ENCODE measurements around the gene PPP1R13L. TPM values are rescaled to one million over a fixed set of nuclear protein-coding genes. Genes with fewer than 3 reads are reported as not detected.

The PPP1R13L gene
- total and polyA plus RNA-seq, 12 donors, result 85.2 to 265 (median 166) TPM

DNA sequence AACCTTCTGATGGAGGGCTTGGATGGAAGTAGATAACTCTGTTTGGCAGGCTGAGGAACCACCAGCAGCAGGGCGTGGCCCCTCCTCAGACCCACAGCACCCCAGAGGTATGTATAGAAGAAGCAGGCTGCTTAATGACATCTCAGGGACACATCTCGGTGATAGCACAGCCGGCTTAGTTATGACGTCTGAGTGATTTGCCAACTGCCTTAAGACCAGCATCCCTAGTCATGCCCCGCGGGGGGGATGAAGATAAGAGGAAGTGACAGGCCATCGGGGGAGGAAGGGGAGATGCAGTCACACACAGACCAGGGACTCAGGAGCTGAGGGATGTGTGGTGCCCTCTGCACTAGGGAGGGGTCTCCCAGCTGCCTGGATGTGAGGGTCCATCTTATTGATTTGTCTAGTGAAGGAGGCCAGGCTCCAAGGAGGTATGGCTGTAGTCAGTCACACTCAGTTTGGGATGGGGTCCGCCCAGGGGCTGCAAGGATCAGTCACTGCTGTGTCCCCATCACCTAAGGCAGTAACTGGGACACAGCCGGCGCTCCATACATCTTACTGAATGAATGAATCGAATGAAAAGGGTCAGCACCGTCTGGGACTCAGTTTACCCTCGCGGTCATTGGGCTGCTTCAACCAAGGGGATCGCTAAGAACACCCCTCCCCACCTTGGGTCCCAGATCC, 38.1 kb upstream of the PPP1R13L start:
- Histone ChIP-seq H3K4me3 (peak overlapping the region in 9 of 10 donors; percentile 27 to 58 (median 49)), H3K9me3 (no peaks in the 10 kb centered on the region), H3K27ac (peak overlapping the region in 9 of 10 donors; percentile 76 to 96 (median 89)), H3K4me1 (peaks cover 0 to 49% (median 33%) of the 10 kb centered on the region in 9 donors), H3K27me3 (no peaks in the 10 kb centered on the region), H3K36me3 (no peaks in the 10 kb centered on the region)
- TF ChIP-seq, protein P1, sequence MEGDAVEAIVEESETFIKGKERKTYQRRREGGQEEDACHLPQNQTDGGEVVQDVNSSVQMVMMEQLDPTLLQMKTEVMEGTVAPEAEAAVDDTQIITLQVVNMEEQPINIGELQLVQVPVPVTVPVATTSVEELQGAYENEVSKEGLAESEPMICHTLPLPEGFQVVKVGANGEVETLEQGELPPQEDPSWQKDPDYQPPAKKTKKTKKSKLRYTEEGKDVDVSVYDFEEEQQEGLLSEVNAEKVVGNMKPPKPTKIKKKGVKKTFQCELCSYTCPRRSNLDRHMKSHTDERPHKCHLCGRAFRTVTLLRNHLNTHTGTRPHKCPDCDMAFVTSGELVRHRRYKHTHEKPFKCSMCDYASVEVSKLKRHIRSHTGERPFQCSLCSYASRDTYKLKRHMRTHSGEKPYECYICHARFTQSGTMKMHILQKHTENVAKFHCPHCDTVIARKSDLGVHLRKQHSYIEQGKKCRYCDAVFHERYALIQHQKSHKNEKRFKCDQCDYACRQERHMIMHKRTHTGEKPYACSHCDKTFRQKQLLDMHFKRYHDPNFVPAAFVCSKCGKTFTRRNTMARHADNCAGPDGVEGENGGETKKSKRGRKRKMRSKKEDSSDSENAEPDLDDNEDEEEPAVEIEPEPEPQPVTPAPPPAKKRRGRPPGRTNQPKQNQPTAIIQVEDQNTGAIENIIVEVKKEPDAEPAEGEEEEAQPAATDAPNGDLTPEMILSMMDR (IDR thresholded peaks at IDR 0.05), result no peak
- DNase-seq (peak in 1 of 2 donors; percentile 50), ATAC-seq (peak in 3 of 8 donors; percentile 0 to 4 (median 1))
- intact Hi-C loops (cut with DNase I), result loop anchor here in 2 of 10 donors (2.0 to 10.0 kb wide), 3 partner anchors 26 to 202 kb away; partner anchors contain the start of gene GPR4 (in 1 of the 2)
- 11 to 13% methylated on average over 15 of the region's 15 CpGs for WGBS, 2 donors

DNA sequence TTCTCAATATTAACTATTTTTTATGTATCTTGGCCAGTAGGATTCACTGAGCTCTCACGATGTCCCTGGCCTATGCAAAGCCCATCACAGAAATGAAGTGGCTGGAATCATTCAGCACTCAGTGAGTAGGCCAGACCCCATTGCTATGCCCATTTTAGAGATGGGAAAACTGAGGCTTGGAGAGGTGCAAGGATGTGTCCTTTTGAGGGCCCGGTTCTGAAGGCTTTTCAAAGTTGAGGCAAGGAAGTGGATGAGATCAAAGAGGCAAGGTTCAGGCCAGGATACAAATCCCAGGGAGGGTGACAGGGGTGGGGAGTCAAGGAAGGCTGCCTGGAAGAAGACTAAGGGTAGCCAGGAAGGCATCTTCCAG, 37.5 kb upstream of the PPP1R13L start:
- ATAC-seq (no peak), DNase-seq (no peak)
- H3K9me3 ChIP-seq, result no peaks in the 10 kb centered on the region
- H3K27ac ChIP-seq, result peak overlapping the region in 9 of 10 donors; percentile 76 to 96 (median 89)
- peaks cover 0 to 49% (median 33%) of the 10 kb centered on the region in 9 donors for H3K4me1 ChIP-seq
- H3K27me3 ChIP-seq, result no peaks in the 10 kb centered on the region
- H3K36me3 ChIP-seq, result no peaks in the 10 kb centered on the region
- WGBS, 2 donors, result 77 to 78% methylated on average over 2 of the region's 2 CpGs
- H3K4me3 ChIP-seq, result no peak overlapping the region
- TF ChIP-seq, protein P1 (IDR thresholded peaks at IDR 0.05), result no peak
- intact Hi-C loops (cut with DNase I), result loop anchor here in 2 of 10 donors (2.0 to 10.0 kb wide), 3 partner anchors 26 to 202 kb away; partner anchors contain the start of gene GPR4 (in 1 of the 2)

DNA sequence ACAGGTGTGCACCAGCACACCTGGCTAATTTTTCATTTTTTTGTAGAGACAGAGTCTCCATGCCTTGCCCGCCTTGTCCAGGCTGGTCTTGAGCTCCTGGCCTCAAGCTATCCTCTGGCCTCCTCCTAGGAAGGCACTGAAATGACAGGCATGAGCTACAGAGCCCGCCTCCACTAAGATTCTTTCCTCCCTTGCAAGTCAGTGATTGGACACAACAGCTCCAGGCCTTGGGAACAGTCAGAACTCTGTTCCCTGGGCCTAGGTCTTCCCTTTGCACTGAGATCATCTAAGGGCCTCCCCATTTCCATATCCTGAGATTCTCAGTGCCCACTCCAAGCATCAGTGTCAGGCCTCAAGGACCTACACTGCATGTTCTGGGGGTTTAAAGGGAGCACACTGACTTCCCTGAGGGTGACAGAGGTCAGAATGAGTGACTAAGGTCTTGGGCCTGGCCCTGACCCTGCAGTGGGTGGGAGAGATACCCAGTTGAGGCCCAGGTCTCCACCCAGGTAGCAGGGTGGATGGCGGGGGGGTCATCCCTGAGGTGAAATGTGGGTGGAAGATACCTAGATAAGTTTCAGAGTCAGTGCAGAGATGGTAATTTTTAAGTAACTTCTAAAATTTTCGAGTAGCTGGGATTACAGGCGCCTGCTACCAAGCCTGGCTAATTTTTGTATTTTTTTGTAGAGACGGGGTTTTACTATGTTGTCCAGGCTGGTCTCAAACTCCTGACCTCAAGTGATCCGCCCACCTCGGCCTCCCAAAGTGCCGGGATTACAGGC, 36.2 kb upstream of the PPP1R13L start:
- DNase-seq (no peak), ATAC-seq (no peak)
- no peaks in the 10 kb centered on the region for H3K9me3 ChIP-seq
- 85 to 95% methylated on average over 9 of the region's 9 CpGs for WGBS, 2 donors
- peaks cover 0 to 49% (median 33%) of the 10 kb centered on the region in 9 donors for H3K4me1 ChIP-seq
- no peaks in the 10 kb centered on the region for H3K36me3 ChIP-seq
- H3K27ac ChIP-seq, result peak overlapping the region in 9 of 10 donors; percentile 89 to 99 (median 94)
- intact Hi-C loops (cut with DNase I), result loop anchor here in 2 of 10 donors (5.0 to 10.0 kb wide), 2 partner anchors 161 to 204 kb away; partner anchors contain the start of gene GPR4 (in 1 of the 2)
- no peak overlapping the region for H3K4me3 ChIP-seq
- TF ChIP-seq, protein P1 (IDR thresholded peaks at IDR 0.05), result no peak
- no peaks in the 10 kb centered on the region for H3K27me3 ChIP-seq

DNA sequence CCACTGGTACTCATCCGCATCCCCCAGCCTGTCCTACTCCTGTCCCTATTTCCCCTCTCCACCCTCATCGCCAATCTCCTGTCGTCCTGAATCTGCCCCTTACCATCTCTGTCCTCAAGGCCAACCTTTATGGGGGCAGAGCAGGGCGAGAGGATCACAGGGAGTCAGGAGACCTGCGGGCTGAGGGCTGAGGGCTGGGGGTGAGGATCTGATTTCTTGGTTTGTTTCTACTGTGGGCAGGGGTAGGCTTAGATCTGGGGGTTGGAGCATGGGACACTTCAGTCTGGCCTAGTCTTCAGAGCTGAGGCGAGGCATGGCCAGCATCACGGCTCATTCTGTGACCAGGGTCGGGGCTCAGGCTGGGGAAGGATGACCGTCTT, 35.4 kb upstream of the PPP1R13L start:
- Histone ChIP-seq H3K27me3 (no peaks in the 10 kb centered on the region), H3K36me3 (no peaks in the 10 kb centered on the region), H3K4me1 (peaks cover 0 to 47% (median 31%) of the 10 kb centered on the region in 9 donors), H3K27ac (peak overlapping the region; percentile 88 to 99 (median 94)), H3K9me3 (no peaks in the 10 kb centered on the region), H3K4me3 (peak overlapping the region in 9 of 10 donors; percentile 53 to 77 (median 71))
- DNase-seq (no peak), ATAC-seq (no peak)
- intact Hi-C loops (cut with DNase I), result loop anchor here in 2 of 10 donors (5.0 to 10.0 kb wide), 2 partner anchors 162 to 205 kb away; partner anchors contain the start of gene GPR4 (in 1 of the 2)
- WGBS, 2 donors, result 46 to 49% methylated on average over 9 of the region's 9 CpGs
- TF ChIP-seq, protein P1 (IDR thresholded peaks at IDR 0.05), result no peak

Measured in heart right ventricle (tissue), 16 donors.